Activated CD4-positive, alpha-beta T cell treated with anti-CD3 and anti-CD28 coated beads, Interleukin-2, amount 10 ng/mL, durations not matched to agents 24 days and 14 days (primary cell): ENCODE measurements around the gene URB2. TPM values are rescaled to one million over a fixed set of nuclear protein-coding genes. Genes with fewer than 3 reads are reported as not detected.

Source experiments
- DNase-seq: peaks from one replicate; pipeline ENCODE4 v3.0.0; 2022
- H3K27ac Mint-ChIP-seq: one replicate; pipeline ENCODE4 v1.8.0; 2022; ENCODE audit warnings: mild to moderate bottlenecking, mixed read lengths
- H3K27me3 Mint-ChIP-seq: one replicate; pipeline ENCODE4 v1.8.0; 2022; ENCODE audit warnings: mixed read lengths
- H3K36me3 Mint-ChIP-seq: one replicate; pipeline ENCODE4 v1.8.0; 2022; ENCODE audit warnings: low read depth, mild to moderate bottlenecking, mixed read lengths
- H3K4me1 Mint-ChIP-seq: one replicate; pipeline ENCODE4 v1.8.0; 2021; ENCODE audit warnings: mixed read lengths
- H3K4me3 Mint-ChIP-seq: one replicate; pipeline ENCODE4 v1.8.0; 2022; ENCODE audit warnings: mild to moderate bottlenecking, moderate library complexity, mixed read lengths
- H3K9me3 Mint-ChIP-seq: one replicate; pipeline ENCODE4 v1.8.0; 2021; ENCODE audit warnings: mixed read lengths
- intact Hi-C: fragments of 100-400 bp; cut with micrococcal nuclease; formaldehyde crosslinking; loops from one replicate; pipeline ENCODE4 v1.15.1; 2023
- total RNA-seq: library from RNA; stranded (reverse); gene quantifications from 2 replicates; pipeline ENCODE4 v1.2.3, GENCODE V29; 2022

URB2 gene
- total RNA-seq, 1 donor from 2014 or later: 35.8 TPM

- intact Hi-C loops: no loop called here
- peaks cover 53% of the 10 kb centered on the region for H3K4me1 Mint-ChIP-seq
- no peak for DNase-seq
- H3K9me3 Mint-ChIP-seq: no peaks in the 10 kb centered on the region
- H3K27me3 Mint-ChIP-seq: no peaks in the 10 kb centered on the region
- H3K27ac Mint-ChIP-seq: no peak overlapping the region
- peaks cover 10% of the 10 kb centered on the region for H3K36me3 Mint-ChIP-seq
- H3K4me3 Mint-ChIP-seq: no peak overlapping the region
These were observed 2.8 kb upstream of the URB2 start for GRCh38 chr1:229623225-229623624.

DNA sequence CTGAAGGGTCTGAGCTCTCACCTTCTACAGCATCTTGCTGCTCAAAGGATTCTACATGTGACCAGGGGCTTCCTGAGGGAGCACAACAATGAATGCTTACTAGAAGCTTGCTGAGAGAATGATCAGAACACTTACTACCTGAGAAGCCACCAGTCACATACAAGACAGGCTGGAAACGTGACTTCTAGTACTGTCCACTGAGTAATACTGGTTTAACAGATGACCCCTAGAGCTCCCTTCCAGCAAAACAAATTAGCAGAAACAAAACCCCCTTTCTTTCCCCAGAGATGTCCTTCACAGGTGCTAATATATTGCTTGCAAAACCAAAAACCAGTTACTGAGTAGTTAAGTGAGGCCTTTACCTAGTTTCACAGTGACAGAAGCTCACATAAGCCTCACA, 2.2 kb upstream of the URB2 start:
- H3K27me3 Mint-ChIP-seq: no peaks in the 10 kb centered on the region
- intact Hi-C loops: loop anchor here (2.0 kb wide), 1 partner anchor 115 kb away; the partner anchor contains the start of gene NUP133
- H3K27ac Mint-ChIP-seq: no peak overlapping the region
- peaks cover 16% of the 10 kb centered on the region for H3K36me3 Mint-ChIP-seq
- H3K9me3 Mint-ChIP-seq: no peaks in the 10 kb centered on the region
- no peak for DNase-seq
- peaks cover 56% of the 10 kb centered on the region for H3K4me1 Mint-ChIP-seq
- H3K4me3 Mint-ChIP-seq: peak overlapping the region; percentile 98

DNA sequence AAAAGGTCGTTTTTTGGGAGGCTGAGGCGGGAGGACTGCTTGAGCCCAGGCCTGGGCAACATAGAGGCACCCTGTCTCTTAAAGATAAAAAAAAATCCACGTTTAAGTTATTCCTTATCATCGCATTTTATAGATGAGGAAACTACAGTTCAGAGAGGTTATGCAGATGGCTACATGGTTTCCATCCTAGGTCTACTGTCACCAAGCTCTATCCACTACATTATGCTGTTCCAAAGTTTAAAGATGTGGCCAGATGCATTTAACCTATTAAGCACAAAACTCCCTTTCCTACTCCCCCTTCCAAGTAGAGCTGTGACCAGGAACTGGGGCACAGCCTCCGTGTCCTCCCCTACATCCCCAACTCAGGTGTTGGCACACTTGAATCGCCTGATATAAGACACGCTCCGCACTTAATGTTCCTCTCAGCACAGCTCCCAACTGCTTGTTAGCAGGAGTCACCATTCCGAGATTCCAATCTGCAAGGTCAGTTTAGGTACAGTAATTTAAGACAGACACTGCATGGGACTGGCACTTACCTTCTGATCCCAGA, 1.5 kb upstream of the URB2 start:
- DNase-seq: no peak
- H3K4me3 Mint-ChIP-seq: peak overlapping the region; percentile 98
- intact Hi-C loops: loop anchor here (2.0 to 5.0 kb wide), 5 partner anchors 38 to 1353 kb away; partner anchors contain the start of genes ARV1, COG2, NUP133 and RAB4A
- H3K9me3 Mint-ChIP-seq: no peaks in the 10 kb centered on the region
- no peaks in the 10 kb centered on the region for H3K27me3 Mint-ChIP-seq
- peaks cover 22% of the 10 kb centered on the region for H3K36me3 Mint-ChIP-seq
- peak overlapping the region; percentile 94 for H3K27ac Mint-ChIP-seq
- peaks cover 54% of the 10 kb centered on the region for H3K4me1 Mint-ChIP-seq

- Mint-ChIP-seq H3K36me3 (peaks cover 27% of the 10 kb centered on the region), H3K4me1 (peaks cover 50% of the 10 kb centered on the region), H3K27me3 (no peaks in the 10 kb centered on the region), H3K9me3 (no peaks in the 10 kb centered on the region), H3K27ac (peak overlapping the region; percentile 94), H3K4me3 (peak overlapping the region; percentile 98)
- peak; percentile 86 for DNase-seq
- intact Hi-C loops: loop anchor here (2.0 to 5.0 kb wide), 5 partner anchors 37 to 1352 kb away; partner anchors contain the start of genes ARV1, COG2, NUP133 and RAB4A
These were observed 754 bp upstream of the URB2 start for GRCh38 chr1:229625071-229625914.

DNA sequence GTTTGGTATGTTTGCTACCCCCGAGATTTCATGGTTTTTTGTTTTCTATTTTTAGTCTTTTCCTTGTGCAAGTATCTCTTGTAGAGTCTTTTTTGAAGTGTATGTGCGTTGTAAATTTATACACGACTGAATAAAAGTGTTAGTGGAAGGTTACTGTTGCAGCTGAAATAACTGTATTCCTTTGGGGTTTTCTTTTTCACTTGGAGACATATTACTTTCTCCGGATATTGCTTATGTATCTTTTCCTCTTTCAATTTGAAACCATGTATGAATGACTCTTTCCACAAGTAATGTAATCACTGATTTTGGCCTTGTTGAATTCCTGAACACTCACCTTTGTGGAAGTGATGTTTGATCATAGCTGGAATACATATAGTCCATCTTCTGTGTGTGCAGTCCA, 956 bp downstream of the URB2 start:
- Mint-ChIP-seq H3K27me3 (no peaks in the 10 kb centered on the region), H3K4me3 (peak overlapping the region; percentile 99), H3K4me1 (peaks cover 51% of the 10 kb centered on the region), H3K27ac (peak overlapping the region; percentile 96), H3K36me3 (peaks cover 38% of the 10 kb centered on the region), H3K9me3 (no peaks in the 10 kb centered on the region)
- intact Hi-C loops: loop anchor here (5.0 kb wide), 4 partner anchors 35 to 1350 kb away; partner anchors contain the start of genes ARV1, COG2, RAB4A and TTC13
- DNase-seq: no peak

- Mint-ChIP-seq H3K27me3 (no peaks in the 10 kb centered on the region), H3K4me1 (peaks cover 43% of the 10 kb centered on the region), H3K27ac (no peak overlapping the region), H3K9me3 (no peaks in the 10 kb centered on the region), H3K36me3 (peaks cover 46% of the 10 kb centered on the region), H3K4me3 (no peak overlapping the region)
- intact Hi-C loops: loop anchor here (5.0 kb wide), 4 partner anchors 33 to 1348 kb away; partner anchors contain the start of genes ARV1, COG2, RAB4A and TTC13
- DNase-seq: no peak
These were observed 3.2 kb downstream of the URB2 start for GRCh38 chr1:229629261-229629660.

DNA sequence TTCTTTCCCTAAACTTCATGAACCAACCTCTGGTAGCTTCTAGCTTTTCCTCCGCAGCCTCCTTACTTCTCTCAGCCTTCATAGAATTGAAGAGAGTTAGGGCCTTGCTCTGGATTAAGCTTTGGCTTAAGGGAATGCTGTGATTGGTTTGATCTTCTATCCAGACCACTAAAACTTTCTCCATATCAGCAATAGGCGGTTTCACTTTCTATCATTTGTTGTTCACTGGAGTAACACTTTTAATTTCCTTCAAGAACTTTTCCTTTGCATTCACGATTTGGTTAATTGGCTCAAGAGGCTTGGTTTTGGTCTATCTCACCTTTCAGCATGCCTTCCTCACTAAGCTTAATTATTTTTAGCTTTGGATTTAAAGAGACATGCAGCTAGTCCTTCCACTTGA, 5.1 kb downstream of the URB2 start:
- peaks cover 33% of the 10 kb centered on the region for H3K4me1 Mint-ChIP-seq
- no peak overlapping the region for H3K27ac Mint-ChIP-seq
- intact Hi-C loops: no loop called here
- H3K9me3 Mint-ChIP-seq: no peaks in the 10 kb centered on the region
- no peak overlapping the region for H3K4me3 Mint-ChIP-seq
- no peak for DNase-seq
- no peaks in the 10 kb centered on the region for H3K27me3 Mint-ChIP-seq
- H3K36me3 Mint-ChIP-seq: peaks cover 58% of the 10 kb centered on the region

DNA sequence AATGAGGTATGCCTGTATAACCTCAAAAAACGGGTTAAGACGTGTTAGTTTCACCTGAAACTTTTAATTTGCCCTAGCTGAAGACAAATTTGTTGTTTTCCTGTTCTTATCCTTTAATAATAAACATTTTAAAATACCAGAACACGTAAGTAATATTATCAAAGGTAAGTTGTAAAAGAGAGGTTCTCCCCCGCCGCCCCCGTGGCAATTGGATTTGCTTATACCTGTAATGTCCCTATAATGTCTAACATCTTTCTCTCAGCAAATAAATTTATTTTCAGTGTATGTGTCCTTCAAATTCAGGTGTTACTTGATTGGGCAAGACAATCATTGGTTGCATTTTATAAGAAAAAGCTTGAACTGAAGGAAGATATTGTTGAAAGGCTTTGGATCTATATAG, 5.9 kb downstream of the URB2 start:
- H3K9me3 Mint-ChIP-seq: no peaks in the 10 kb centered on the region
- DNase-seq: no peak
- peaks cover 29% of the 10 kb centered on the region for H3K4me1 Mint-ChIP-seq
- intact Hi-C loops: no loop called here
- no peaks in the 10 kb centered on the region for H3K27me3 Mint-ChIP-seq
- H3K27ac Mint-ChIP-seq: no peak overlapping the region
- peaks cover 61% of the 10 kb centered on the region for H3K36me3 Mint-ChIP-seq
- no peak overlapping the region for H3K4me3 Mint-ChIP-seq

GRCh38 chr1:229636042-229636441, 10.0 kb downstream of the URB2 start:
- H3K27ac Mint-ChIP-seq: no peak overlapping the region
- H3K36me3 Mint-ChIP-seq: peaks cover 65% of the 10 kb centered on the region
- no peak for DNase-seq
- H3K4me3 Mint-ChIP-seq: no peak overlapping the region
- H3K27me3 Mint-ChIP-seq: no peaks in the 10 kb centered on the region
- intact Hi-C loops: no loop called here
- no peaks in the 10 kb centered on the region for H3K9me3 Mint-ChIP-seq
- peaks cover 9% of the 10 kb centered on the region for H3K4me1 Mint-ChIP-seq

DNA sequence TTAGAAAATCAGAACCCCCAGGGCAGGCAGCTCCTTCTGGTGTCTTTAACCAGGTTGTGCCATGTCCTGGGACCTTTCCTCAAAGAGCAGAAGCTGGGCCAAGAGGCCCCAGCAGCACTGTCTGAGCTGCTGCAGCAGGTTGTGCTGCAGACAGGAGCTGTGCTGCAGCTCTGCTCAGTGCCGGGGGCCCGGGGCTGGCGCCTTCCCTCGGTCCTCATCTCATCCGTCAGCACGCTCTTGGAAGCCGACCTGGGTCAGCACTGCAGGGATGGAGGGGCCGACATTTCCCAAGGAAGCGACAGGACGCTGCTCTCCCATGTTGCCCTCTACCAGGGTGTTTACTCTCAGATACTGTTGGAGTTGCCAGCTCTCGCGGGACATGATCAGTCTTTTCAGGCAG, 11.7 kb downstream of the URB2 start:
- Mint-ChIP-seq H3K36me3 (peaks cover 58% of the 10 kb centered on the region), H3K27me3 (no peaks in the 10 kb centered on the region)

DNA sequence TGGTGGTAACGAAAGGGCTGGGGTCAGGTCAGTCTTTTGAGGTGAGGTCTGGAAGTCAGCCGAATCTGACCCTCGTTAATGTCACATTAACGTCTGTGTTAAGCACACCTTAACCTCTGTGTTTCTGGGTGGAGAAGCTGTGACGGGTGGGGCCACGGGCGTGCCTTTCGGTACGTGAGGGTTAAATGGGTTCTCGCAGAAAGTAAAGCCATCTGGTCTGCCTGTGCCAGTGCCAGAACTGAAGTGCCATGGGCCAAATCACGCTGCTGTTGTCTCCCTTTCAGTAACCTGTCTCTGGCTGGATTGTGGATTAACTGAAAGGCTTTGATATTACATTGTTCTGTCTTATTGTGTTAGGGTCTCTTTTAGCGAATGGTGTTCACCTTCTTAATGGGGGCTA, 14.4 kb downstream of the URB2 start:
- H3K36me3 Mint-ChIP-seq: peaks cover 60% of the 10 kb centered on the region
- H3K4me3 Mint-ChIP-seq: no peak overlapping the region
- intact Hi-C loops: no loop called here
- no peaks in the 10 kb centered on the region for H3K27me3 Mint-ChIP-seq
- no peak overlapping the region for H3K27ac Mint-ChIP-seq
- peaks cover 5% of the 10 kb centered on the region for H3K4me1 Mint-ChIP-seq
- H3K9me3 Mint-ChIP-seq: no peaks in the 10 kb centered on the region
- DNase-seq: no peak

More for the DNA sequence above, 11.7 kb downstream of the URB2 start:
- no peak for DNase-seq
- Mint-ChIP-seq H3K27ac (no peak overlapping the region), H3K4me3 (no peak overlapping the region), H3K9me3 (no peaks in the 10 kb centered on the region), H3K4me1 (peaks cover 2% of the 10 kb centered on the region)
- intact Hi-C loops: no loop called here

- peaks cover 5% of the 10 kb centered on the region for H3K4me1 Mint-ChIP-seq
These were observed 15.3 kb downstream of the URB2 start for GRCh38 chr1:229641306-229641705.

DNA sequence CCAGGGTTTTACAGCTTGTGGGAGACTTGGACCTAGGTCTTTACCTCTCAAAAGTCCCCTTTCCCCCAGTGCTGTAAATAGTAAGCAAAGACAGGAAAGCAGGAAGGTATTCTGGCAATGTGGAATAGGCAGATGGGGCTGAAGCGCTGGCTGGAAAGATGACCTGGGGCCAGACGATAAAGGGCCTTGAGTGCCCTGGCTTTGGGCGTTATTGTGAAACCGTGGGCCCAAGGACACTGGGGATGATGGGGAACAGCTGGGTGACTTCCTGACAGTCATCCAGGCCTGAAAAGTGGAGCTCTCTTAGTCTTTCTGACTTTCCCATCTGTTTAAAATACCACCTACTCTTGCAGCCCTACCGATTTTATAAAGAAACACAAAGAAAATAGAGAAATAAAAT, 16.3 kb downstream of the URB2 start:
- no peaks in the 10 kb centered on the region for H3K9me3 Mint-ChIP-seq
- no peaks in the 10 kb centered on the region for H3K27me3 Mint-ChIP-seq
- H3K36me3 Mint-ChIP-seq: peaks cover 57% of the 10 kb centered on the region
- intact Hi-C loops: no loop called here
- H3K4me3 Mint-ChIP-seq: no peak overlapping the region
- H3K27ac Mint-ChIP-seq: no peak overlapping the region
- no peak for DNase-seq
- peaks cover 5% of the 10 kb centered on the region for H3K4me1 Mint-ChIP-seq

More at GRCh38 chr1:229641306-229641705, 15.3 kb downstream of the URB2 start:
- peaks cover 56% of the 10 kb centered on the region for H3K36me3 Mint-ChIP-seq
- H3K4me3 Mint-ChIP-seq: no peak overlapping the region
- no peak overlapping the region for H3K27ac Mint-ChIP-seq
- intact Hi-C loops: no loop called here
- no peak for DNase-seq
- no peaks in the 10 kb centered on the region for H3K9me3 Mint-ChIP-seq
- no peaks in the 10 kb centered on the region for H3K27me3 Mint-ChIP-seq

DNA sequence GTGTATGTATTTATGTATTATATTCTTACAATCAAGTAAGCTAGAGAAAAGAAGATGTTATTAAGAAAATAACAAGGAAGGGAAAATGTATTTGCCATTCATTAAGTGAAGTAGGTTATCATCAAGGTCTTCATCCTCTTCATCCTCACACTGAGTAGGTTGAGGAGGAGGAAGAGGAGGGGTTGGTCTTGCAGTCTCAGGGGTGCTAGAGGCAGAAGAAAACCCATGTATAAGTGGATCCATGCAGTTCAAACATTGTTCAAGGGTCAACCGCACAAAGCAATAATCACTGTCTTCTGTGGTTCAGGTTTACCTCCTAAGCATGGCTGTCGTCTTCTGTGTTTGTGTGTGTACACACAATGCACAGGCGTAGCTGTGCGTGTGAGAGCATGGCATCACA, 16.9 kb downstream of the URB2 start:
- intact Hi-C loops: no loop called here
- Mint-ChIP-seq H3K4me3 (no peak overlapping the region), H3K27me3 (no peaks in the 10 kb centered on the region), H3K4me1 (peaks cover 5% of the 10 kb centered on the region), H3K27ac (no peak overlapping the region), H3K36me3 (peaks cover 56% of the 10 kb centered on the region), H3K9me3 (no peaks in the 10 kb centered on the region)
- DNase-seq: no peak
